Nephron progenitor cell (in vitro differentiated cells): ENCODE data around the gene SAYSD1.
"Not testable (repeated sequence)": the region's sequence is repeated elsewhere in the genome, so short reads cannot be mapped to it uniquely, and the experiment has no call there.

Source experiments
- DNase-seq: peaks from one replicate; pipeline ENCODE4 v3.0.0; 2021
- H3K27ac Mint-ChIP-seq: 2 replicates; pipeline ENCODE4 v1.8.0; 2021; ENCODE audit warnings: mild to moderate bottlenecking, moderate library complexity, mixed read lengths
- H3K27me3 Mint-ChIP-seq: 2 replicates; pipeline ENCODE4 v1.8.0; 2021; ENCODE audit warnings: mild to moderate bottlenecking, low read depth, mixed read lengths; ENCODE audit not compliant: poor library complexity
- H3K36me3 Mint-ChIP-seq: 2 replicates; pipeline ENCODE4 v1.8.0; 2021; ENCODE audit warnings: low read depth, mixed read lengths
- H3K4me1 Mint-ChIP-seq: 2 replicates; pipeline ENCODE4 v1.8.0; 2021; ENCODE audit warnings: mixed read lengths
- H3K4me3 Mint-ChIP-seq: 2 replicates; pipeline ENCODE4 v1.8.0; 2021; ENCODE audit warnings: mild to moderate bottlenecking, moderate library complexity, mixed read lengths
- H3K9me3 Mint-ChIP-seq: 2 replicates; pipeline ENCODE4 v1.8.0; 2021; ENCODE audit warnings: mild to moderate bottlenecking, moderate library complexity, mixed read lengths
- TF ChIP-seq, protein P1 (sequence below): fragments of 200-600 bp; sonication (generic); IDR thresholded peaks from 2 replicates; pipeline ENCODE4 v1.5.0; 2021; ENCODE audit warnings: antibody characterized with exemption

Gene SAYSD1

DNA sequence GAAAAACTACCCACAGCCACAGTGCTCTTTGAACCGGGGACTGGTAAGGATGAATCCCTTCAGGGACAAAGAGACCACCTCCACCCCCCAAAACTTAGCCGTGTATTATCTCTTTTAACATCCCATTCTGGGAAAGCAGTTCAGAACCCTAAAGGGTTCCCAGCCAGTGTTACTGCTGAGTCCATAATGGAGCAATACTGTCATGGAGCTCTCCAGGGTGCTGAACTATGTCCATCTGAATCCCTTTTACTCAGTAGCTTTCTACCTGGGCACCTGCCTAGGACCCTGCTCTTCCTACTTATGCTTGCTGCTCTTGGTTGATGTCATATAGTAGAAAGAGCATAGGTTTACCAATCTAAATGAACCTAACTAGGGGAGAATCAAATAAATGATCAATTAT lies 22.3 kb upstream of the SAYSD1 start:
- no peaks in the 10 kb centered on the region for H3K36me3 Mint-ChIP-seq
- peaks cover 10% of the 10 kb centered on the region for H3K9me3 Mint-ChIP-seq
- peaks cover 20% of the 10 kb centered on the region for H3K27me3 Mint-ChIP-seq
- H3K4me3 Mint-ChIP-seq, result no peak overlapping the region
- no peak overlapping the region for H3K27ac Mint-ChIP-seq
- H3K4me1 Mint-ChIP-seq, result no peaks in the 10 kb centered on the region
- DNase-seq, result peak; percentile 82
- TF ChIP-seq, protein P1, sequence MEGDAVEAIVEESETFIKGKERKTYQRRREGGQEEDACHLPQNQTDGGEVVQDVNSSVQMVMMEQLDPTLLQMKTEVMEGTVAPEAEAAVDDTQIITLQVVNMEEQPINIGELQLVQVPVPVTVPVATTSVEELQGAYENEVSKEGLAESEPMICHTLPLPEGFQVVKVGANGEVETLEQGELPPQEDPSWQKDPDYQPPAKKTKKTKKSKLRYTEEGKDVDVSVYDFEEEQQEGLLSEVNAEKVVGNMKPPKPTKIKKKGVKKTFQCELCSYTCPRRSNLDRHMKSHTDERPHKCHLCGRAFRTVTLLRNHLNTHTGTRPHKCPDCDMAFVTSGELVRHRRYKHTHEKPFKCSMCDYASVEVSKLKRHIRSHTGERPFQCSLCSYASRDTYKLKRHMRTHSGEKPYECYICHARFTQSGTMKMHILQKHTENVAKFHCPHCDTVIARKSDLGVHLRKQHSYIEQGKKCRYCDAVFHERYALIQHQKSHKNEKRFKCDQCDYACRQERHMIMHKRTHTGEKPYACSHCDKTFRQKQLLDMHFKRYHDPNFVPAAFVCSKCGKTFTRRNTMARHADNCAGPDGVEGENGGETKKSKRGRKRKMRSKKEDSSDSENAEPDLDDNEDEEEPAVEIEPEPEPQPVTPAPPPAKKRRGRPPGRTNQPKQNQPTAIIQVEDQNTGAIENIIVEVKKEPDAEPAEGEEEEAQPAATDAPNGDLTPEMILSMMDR, result no peak

DNA sequence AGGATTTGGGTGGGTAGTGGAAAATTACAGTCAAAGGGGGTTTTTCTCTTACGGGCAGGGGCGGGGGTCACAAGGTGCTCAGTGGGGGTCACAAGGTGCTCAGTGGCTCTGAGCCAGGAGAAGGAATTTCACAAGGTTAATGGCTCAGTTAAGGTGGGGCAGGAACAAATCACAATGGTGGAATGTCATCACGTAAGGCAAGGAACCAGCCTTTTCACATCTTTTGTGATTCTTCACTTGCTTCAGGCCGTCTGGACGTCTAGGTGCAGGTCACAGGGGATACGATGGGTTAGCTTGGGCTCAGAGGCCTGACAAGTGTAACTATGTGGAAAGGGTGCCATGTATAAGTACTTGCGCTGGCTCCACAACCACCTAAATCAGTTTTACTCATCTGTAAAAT lies 21.2 kb upstream of the SAYSD1 start:
- H3K27me3 Mint-ChIP-seq, result peaks cover 22% of the 10 kb centered on the region
- not testable (repeated sequence) for DNase-seq, H3K4me1 Mint-ChIP-seq, H3K4me3 Mint-ChIP-seq, H3K36me3 Mint-ChIP-seq, H3K27ac Mint-ChIP-seq, H3K9me3 Mint-ChIP-seq

DNA sequence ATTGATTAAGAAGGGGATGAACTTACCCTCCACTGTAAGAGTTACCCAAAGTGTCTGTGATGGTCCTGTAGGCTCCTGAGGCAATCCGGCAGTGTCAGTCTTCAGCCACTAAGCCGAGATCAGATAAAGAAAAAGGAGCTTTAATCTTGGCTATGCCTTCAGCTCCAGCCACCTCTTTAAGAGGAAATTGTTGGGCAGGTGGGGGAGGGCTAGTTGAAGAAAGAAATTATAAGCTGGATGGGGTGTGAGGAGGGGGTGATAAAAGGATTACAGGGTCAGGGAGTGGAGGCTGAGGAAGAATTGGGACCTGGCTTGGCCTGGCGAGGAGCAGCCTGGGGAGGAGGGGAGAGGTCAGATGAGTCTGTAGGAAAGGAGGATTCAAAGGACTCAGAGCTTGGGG lies 19.8 kb upstream of the SAYSD1 start:
- not testable (repeated sequence) for H3K4me3 Mint-ChIP-seq, DNase-seq, H3K27ac Mint-ChIP-seq, H3K4me1 Mint-ChIP-seq, H3K9me3 Mint-ChIP-seq, H3K36me3 Mint-ChIP-seq
- peaks cover 11% of the 10 kb centered on the region for H3K27me3 Mint-ChIP-seq

DNA sequence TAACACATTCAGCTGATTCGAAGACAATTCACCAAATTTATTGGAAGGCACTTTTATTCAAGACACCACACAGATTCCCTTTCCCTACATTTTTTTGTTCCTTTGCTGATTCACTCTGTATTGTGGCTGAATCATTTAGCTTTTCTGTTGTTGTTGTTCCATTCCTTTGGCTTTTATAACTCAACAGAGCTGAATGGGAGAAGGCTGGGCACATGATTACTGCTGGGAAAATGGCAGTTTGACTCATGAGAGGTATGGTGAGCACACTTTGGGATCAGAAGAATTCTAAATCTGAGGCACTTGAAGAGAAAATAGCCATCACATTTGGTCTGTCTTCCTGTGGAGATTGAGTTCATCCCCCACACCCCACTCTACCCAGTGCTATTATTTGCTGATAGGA lies 15.7 kb upstream of the SAYSD1 start:
- Mint-ChIP-seq H3K9me3 (no peaks in the 10 kb centered on the region), H3K27me3 (peaks cover 8% of the 10 kb centered on the region), H3K27ac (no peak overlapping the region), H3K4me1 (peaks cover 4% of the 10 kb centered on the region), H3K4me3 (no peak overlapping the region), H3K36me3 (no peaks in the 10 kb centered on the region)
- no peak for DNase-seq
- TF ChIP-seq, protein P1, result no peak

DNA sequence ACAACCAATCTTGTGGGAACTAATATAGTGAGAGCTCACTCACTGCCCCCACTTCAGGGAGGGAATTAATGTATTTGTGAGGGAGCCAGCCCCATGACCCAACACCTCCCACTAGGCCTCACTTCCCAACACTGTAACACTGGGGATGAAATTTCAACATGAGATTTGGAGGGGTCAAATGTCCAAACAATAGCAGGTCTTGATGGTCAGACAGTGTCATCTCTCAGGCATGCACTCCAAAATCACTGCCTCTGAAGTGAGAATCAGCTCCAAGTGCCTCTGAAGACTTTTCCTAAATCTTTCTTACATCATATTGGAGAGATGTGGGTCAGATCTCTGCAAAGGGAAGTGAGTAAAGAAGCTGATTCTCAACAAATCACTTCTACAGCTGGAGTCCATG lies 13.8 kb upstream of the SAYSD1 start:
- no peak overlapping the region for H3K27ac Mint-ChIP-seq
- peaks cover 4% of the 10 kb centered on the region for H3K4me1 Mint-ChIP-seq
- TF ChIP-seq, protein P1, result no peak
- peaks cover 15% of the 10 kb centered on the region for H3K27me3 Mint-ChIP-seq
- H3K36me3 Mint-ChIP-seq, result no peaks in the 10 kb centered on the region
- no peaks in the 10 kb centered on the region for H3K9me3 Mint-ChIP-seq
- H3K4me3 Mint-ChIP-seq, result no peak overlapping the region
- no peak for DNase-seq

DNA sequence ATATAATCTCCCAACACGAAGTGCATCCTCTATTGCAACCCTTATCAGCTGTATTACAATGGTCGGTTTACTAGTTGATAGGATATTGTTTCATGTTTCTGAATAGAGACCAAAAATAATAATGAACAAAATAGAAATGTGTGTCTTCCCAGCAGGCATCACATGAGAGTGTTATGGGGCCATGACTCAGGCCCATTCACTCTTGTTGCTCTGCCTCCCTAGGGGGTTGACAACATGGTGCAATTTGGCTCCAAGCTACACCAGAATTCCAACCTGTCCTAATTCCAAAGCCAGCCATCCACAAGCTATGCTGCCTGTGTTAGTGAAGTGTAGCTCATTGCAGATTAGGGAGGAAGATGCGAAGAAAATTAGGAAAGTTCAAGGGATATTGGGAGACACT lies 13.1 kb upstream of the SAYSD1 start:
- H3K27me3 Mint-ChIP-seq, result peaks cover 20% of the 10 kb centered on the region
- no peak for DNase-seq
- H3K9me3 Mint-ChIP-seq, result no peaks in the 10 kb centered on the region
- H3K36me3 Mint-ChIP-seq, result no peaks in the 10 kb centered on the region
- TF ChIP-seq, protein P1, result no peak
- peaks cover 4% of the 10 kb centered on the region for H3K4me1 Mint-ChIP-seq
- no peak overlapping the region for H3K27ac Mint-ChIP-seq
- H3K4me3 Mint-ChIP-seq, result no peak overlapping the region

DNA sequence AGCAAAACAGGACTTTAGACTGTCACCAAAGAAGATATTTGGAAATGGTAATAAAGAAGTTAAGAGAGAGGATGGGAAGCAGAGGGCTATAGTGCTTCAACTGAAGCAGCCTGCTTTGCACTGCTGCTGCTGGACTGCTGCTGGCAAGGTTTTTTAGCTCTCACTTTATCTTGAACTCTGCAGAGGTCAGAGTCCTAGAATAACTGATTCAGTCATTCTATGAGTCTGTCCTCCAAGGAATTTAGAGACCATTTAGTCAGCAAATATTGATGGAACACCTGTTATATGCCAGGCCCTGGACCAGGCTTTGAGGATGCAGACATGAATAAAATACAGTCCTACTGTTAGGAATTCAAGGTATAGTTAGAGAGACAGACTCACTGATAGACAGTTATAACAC lies 9.1 kb upstream of the SAYSD1 start:
- H3K36me3 Mint-ChIP-seq, result no peaks in the 10 kb centered on the region
- no peak overlapping the region for H3K4me3 Mint-ChIP-seq
- TF ChIP-seq, protein P1, result no peak
- no peak overlapping the region for H3K27ac Mint-ChIP-seq
- no peaks in the 10 kb centered on the region for H3K9me3 Mint-ChIP-seq
- peaks cover 32% of the 10 kb centered on the region for H3K27me3 Mint-ChIP-seq
- no peak for DNase-seq
- H3K4me1 Mint-ChIP-seq, result no peaks in the 10 kb centered on the region
